NOMO-1 treated with DMSO at 0.1 percent for 48 hours (cell line): ENCODE data around the gene ATG3.
"Not testable (repeated sequence)": the region's sequence is repeated elsewhere in the genome, so short reads cannot be mapped to it uniquely, and the experiment has no call there.

Experiments used
- DNase-seq: peaks from one replicate; lab custom pipeline; 2025; ENCODE audit not compliant: unreplicated experiment; lab: John Stamatoyannopoulos, UW

Gene ATG3

DNA sequence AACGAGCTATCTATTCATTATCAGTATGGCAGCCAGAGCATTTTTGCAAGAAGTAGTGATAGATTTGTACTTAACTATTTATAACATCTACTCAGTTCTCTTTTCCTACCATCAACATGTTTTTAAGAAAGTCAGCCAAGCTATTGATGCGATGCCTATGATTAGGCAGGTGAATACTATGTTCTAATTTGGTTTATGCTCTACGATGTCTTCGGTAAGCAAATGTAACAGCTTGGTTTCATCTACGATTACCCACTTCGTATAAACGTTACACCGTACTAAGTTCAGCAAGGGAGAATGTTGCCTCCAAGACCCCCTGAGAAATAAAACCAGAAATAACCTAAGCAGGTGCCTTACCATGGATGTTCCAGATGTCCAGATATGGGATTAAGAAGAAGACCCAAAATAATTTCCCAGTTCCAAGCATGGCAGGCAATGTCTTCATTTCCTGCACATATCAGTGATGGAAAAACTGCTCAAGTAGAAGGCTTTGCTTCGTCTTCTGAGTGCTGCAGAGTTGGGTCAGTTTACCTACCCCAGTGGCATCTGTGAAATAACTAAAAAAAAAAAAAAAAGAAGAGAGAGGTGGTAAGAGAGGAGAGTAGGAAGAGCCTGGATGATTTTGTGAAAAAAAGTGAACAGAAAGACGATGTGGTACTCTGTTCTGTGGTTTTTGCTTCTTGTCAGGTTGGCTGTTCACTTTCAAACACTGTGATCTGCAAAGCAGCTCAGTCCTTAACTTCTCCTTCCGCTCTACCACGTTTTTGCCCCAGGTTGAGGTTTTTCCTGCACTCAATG is 62.6 kb downstream of the ATG3 start, which contains the start of gene BTLA:
TSS of gene BTLA (minus strand) at position 559 of the 798 bp plus-strand sequence. CDS start at position 445, 114 bp downstream.
- peak; percentile 61 for DNase-seq

DNA sequence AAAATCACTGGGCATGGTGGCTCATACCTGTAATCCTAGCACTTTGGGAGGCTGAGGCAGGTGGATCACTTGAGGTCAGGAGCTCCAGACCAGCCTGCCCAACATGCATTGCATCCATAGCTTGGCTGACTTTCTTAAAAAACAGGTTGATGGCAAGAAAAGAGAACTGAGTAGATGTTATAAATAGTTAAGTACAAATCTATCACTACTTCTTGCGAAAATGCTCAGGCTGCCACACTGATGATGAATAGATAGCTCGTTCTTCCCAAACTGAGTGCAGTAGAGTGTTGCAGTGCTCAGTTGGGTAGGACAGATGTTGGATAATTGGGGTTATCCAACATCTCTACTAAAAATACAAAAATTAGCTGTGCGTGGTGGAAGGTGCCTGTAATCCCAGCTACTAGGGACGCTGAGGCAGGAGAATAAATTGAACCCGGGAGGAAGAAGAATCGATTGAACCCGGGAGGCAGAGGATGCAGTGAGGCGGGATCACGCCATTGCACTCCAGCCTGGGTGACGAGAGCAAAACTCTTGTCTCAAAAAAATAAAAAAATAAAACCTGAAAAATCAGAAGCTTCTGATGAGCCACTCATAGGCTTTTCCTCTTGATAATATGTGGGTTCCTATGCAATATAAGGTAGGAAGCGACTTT is 63.7 kb downstream of the ATG3 start:
- DNase-seq = peak; percentile 89

DNA sequence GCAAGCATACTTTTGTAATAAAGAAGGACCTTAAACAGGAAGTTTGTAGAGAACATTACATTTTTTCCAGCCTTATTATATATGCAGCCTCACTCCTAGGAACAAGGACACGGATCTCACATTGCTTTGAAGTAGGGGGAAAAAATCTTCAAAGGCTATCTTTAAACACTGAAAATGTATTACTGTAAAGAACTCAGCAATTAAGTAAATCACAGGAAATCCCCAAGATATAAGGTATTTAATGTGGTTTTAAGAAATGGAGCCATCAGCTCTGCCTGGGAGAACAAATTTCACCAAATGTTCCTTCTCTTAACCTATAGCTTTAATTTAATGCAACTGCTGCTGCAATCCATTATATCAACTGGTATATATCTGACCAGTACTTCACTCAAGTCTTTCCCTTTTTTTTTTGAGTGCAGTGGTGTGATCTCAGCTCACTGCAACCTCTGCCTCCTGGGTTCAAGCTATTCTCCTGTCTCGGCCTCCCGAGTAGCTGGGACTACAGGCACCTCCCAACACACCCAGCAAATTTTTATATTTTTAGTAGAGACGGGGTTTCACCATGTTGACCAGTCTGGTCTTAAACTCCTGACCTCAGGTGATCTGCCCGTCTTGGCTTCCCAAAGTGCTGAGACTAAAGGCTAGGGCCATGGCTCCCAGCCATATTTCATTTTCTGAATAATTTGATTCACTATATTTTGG is 65.2 kb downstream of the ATG3 start:
- no peak for DNase-seq

DNA sequence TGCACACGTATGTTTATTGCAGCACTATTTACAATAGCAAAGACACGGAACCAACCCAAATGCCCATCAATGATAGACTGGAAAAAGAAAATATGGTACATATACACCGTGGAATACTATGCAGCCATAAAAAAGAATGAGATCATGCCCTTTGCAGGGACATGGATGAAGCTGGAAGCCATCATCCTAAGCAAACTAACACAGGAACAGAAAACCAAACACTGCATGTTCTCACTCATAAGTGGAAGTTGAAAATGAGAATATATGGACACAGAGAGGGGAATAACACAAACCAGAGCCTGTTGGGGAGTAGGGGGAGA is 67.4 kb downstream of the ATG3 start:
- not testable (repeated sequence) for DNase-seq

DNA sequence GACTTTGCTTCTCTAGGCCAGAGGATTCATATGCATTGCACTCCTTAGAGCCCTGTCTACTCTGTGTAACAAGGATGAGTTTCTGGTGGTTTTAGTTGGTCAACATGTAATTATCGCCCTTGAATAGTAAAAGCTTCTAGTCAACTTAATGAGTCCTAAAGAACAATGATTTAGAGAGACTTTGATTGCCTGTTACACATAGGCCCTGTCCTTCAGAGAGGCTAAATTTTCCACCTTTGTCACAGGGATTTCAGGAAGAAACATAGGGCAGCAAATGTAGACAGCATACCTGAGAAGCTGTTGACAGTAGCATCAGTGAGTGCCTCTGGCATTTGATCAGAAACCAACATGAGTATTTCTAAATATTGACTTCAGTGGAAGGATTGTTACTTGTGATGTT is 69.6 kb downstream of the ATG3 start:
- DNase-seq = no peak

DNA sequence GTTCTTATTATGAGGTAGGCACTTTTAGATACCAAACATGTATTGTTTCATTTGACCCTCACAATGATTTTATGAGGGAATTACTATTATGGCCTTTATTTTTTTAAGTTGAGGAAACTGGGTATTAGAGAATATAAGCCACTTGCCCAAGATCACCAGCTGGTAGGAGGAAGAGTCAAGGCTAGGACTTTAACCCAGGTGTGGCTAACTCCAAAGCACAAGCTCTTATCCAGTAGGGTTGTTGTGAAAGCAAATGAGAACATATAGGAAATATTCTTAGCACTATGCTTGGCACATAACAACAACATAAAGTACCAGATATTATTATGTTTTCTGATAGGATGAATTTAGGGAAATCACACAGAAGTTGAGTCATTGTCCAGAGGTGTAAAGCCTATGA is 70.4 kb downstream of the ATG3 start:
- no peak for DNase-seq

DNA sequence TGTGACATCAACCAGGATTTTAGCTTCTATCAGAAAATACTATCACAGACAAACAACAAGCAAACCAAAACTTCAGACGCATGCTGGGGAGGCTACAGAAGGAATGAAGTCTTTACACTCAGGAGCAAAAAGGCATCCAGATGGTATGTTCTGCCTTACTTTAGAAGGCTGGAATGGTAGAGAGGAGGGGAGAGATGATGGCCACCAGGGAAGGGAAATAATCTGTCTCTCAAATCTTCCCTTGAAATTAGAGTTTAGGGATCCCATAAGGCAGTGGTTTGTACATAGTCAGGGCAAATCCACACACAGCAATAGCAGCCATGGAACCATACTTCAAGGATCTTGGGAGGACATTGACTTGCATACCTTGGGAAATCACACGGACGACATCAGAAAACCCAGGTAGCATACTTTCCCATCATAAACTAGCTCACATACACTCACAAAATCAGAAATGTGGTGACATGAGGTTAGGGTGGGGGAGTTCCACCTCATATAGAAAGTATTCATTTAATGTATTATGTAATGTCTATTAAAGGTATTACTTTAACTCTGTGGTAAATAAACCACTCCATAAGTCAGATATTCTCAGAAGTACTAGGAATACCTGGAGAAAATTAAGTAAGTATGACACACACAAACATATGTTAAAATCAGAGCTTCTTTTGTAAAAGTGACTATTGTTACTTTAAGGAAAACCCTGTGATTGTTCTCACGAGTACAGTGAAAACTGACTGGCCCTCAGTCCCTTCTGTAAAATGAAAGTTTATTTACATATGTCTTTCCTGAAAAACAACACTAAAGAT is 71.9 kb downstream of the ATG3 start:
- no peak for DNase-seq

DNA sequence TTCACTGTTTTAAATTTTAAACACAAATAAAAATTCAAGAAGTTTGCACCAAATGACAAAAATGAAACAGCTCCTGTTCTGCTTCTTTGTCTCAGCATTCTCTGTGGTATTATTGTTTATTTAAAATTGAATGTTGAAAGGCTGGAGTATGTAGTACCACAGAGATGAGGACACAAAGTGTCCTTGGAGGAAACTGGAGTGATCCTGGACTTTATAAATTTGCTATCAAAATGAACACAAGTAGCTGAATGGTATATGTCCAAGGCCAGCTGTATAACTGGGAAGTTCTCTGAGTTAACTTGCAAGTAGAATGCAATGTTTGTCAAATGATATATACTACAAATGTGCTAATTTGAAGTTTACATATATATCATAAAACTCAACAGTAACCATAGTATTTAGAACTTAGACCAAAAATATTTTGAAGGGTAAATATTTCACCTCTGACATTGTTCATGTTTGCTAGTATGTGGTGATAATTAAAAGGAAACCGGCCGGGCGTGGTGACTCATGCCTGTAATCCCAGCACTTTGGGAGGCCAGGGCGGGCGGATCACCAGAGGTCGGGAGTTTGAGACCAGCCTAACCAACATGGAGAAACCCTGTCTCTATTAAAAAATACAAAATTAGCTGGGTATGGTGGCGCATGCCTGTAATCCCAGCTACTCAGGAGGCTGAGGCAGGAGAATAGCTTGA is 74.8 kb downstream of the ATG3 start:
- DNase-seq = no peak

DNA sequence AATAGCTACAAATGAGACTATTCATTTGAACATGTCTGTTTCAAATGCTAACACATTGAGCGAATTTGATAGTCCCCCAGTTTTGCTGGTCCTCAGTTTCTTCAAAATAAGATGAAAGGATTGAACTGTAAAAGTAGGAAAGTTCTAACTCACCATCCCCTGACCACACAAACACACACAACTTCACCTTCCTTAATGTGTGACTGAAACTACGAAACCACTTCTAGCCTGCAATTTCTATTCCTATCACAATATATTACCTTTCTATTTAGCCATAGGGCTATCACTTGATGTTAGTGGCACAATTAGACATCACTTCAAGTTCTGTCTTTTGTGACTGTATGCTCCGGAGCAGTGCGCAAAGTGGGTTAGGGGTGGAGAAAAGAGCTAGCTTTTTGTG is 77.4 kb downstream of the ATG3 start:
- DNase-seq = no peak

DNA sequence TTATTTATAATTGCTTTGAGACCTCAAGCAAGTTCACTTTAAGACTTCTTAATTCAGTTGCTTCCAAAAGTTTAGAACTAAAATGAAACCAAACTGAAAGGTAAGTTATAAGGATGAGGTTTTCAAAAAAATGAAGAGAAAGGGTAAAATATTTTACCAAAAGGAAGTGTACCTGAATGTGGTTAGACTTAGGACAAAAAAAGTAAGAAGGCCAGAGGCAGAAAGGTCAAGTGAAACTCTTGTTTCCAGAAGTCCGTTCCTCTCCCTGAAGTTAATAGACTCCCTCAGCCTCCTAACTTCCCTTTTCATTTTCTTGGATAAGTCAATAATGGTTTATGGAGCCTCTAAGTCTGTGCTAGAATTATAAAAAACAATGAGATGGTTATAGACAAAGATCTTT is 79.1 kb downstream of the ATG3 start:
- peak; percentile 33 for DNase-seq
